B cell (primary cell): ENCODE measurements around the gene DUS4L. TPM values are rescaled to one million over a fixed set of nuclear protein-coding genes. Genes with fewer than 3 reads are reported as not detected.

Experiments used
- ATAC-seq: fragments of 200-7000 bp; cut with Tn5 transposase; one replicate; pipeline ENCODE4 v1.10.0; 2021; ENCODE audit warnings: low read depth, mild to moderate bottlenecking, moderate number of reproducible peaks, moderate library complexity
- CTCF ChIA-PET: fragments of 350-600 bp; sonication (Branson Sonifier 250); formaldehyde crosslinking; loops from one replicate; lab custom pipeline; 2021; ENCODE audit warnings: antibody characterized with exemption, inconsistent platforms; lab: Charles Lee
- POLR2A ChIA-PET: fragments of 350-600 bp; sonication (Branson Sonifier 250); formaldehyde crosslinking; loops from one replicate; lab custom pipeline; 2021; ENCODE audit warnings: antibody characterized with exemption; lab: Charles Lee
- DNase-seq: peaks from one replicate; pipeline ENCODE4 v3.0.0; 2013
- H2AFZ ChIP-seq: 2 replicates; pipeline ENCODE4 v1.6.1; 2012; ENCODE audit warnings: mild to moderate bottlenecking, low read depth, low read length; ENCODE audit not compliant: insufficient read depth, poor library complexity, severe bottlenecking
- H3K27ac ChIP-seq, 2 donors: 1 replicate in 1 of 2; 2 replicates in 1 of 2; pipeline ENCODE4 v1.5.1; 2012 to 2013; ENCODE audit warnings: low read length in 2 of 2, mild to moderate bottlenecking in 2 of 2, moderate library complexity in 1 of 2
- H3K27me3 ChIP-seq, 4 experiments: fragments of 200-600 bp in 1 of 4; sonication (generic) in 1 of 4; replicated peaks in 1 of 4; 1 replicate in 2 of 4; 2 replicates in 2 of 4; pipeline versions ENCODE4 v1.6.1 to v1.7.0; 2013 to 2016; ENCODE audit warnings: low read length in 3 of 4, mild to moderate bottlenecking in 2 of 4, mixed read lengths in 1 of 4, moderate library complexity in 1 of 4; ENCODE audit not compliant: insufficient read depth in 4 of 4, control insufficient read depth in 3 of 4; ENCODE audit errors: control extremely low read depth in 1 of 4
- H3K36me3 ChIP-seq, 2 experiments: replicated peaks in 1 of 2; 1 replicate in 1 of 2; 2 replicates in 1 of 2; pipeline versions ENCODE4 v1.6.1 to v1.7.1; 2013; ENCODE audit warnings: low read length in 1 of 2; ENCODE audit not compliant: insufficient read depth in 2 of 2, control insufficient read depth in 1 of 2; ENCODE audit errors: control extremely low read depth in 1 of 2, extremely low read depth in 1 of 2
- H3K4me1 ChIP-seq, 2 donors: fragments of 200-600 bp in 1 of 2; sonication (generic) in 1 of 2; 1 replicate in 1 of 2; 2 replicates in 1 of 2; pipeline versions ENCODE4 v1.5.1 to v1.6.1; 2013 to 2017; ENCODE audit warnings: low read length in 2 of 2; ENCODE audit not compliant: control insufficient read depth in 2 of 2, insufficient read depth in 2 of 2
- H3K4me2 ChIP-seq: replicated peaks from 2 replicates; pipeline ENCODE3; 2012; ENCODE audit warnings: mild to moderate bottlenecking, low read depth, low read length; ENCODE audit not compliant: poor library complexity, severe bottlenecking
- H3K4me3 ChIP-seq, 5 experiments: fragments of 200-600 bp in 1 of 5; sonication (generic) in 1 of 5; 1 replicate in 3 of 5; 2 replicates in 2 of 5; pipeline versions ENCODE4 v1.5.1 to v1.7.0; 2011 to 2016; ENCODE audit warnings: low read length in 4 of 5, mild to moderate bottlenecking in 4 of 5, low read depth in 2 of 5, control low read depth in 1 of 5, moderate library complexity in 1 of 5; ENCODE audit not compliant: insufficient read depth in 1 of 5; ENCODE audit errors: control extremely low read depth in 1 of 5, extremely low read depth in 1 of 5
- H3K79me2 ChIP-seq: fragments of 200-600 bp; sonication (generic); one replicate; pipeline ENCODE4 v1.6.0; 2016; ENCODE audit warnings: low read length; ENCODE audit not compliant: control insufficient read depth, insufficient read depth
- H3K9ac ChIP-seq: fragments of 200-600 bp; sonication (generic); 2 replicates; pipeline ENCODE4 v1.6.1; 2017; ENCODE audit warnings: mild to moderate bottlenecking, low read length, moderate library complexity
- H3K9me3 ChIP-seq, 3 donors: one replicate each; pipeline versions ENCODE4 v1.6.1 to v1.7.1; 2013; ENCODE audit warnings: low read length in 2 of 3; ENCODE audit not compliant: control insufficient read depth in 2 of 3, insufficient read depth in 1 of 3; ENCODE audit errors: control extremely low read depth in 1 of 3
- H4K20me1 ChIP-seq: 2 replicates; pipeline ENCODE4 v1.6.0; 2012; ENCODE audit warnings: mild to moderate bottlenecking, low read length; ENCODE audit not compliant: insufficient read depth, control insufficient read depth, poor library complexity, severe bottlenecking
- H3K27ac Mint-ChIP-seq: one replicate; pipeline ENCODE4 v1.8.0; 2021; ENCODE audit warnings: mixed read lengths
- H3K27me3 Mint-ChIP-seq: one replicate; pipeline ENCODE4 v1.8.0; 2021; ENCODE audit warnings: mixed read lengths
- H3K4me1 Mint-ChIP-seq: one replicate; pipeline ENCODE4 v1.8.0; 2021; ENCODE audit warnings: mixed read lengths
- H3K4me3 Mint-ChIP-seq: one replicate; pipeline ENCODE4 v1.8.0; 2021; ENCODE audit warnings: mixed read lengths
- H3K9me3 Mint-ChIP-seq: one replicate; pipeline ENCODE4 v1.8.0; 2022; ENCODE audit warnings: mixed read lengths; ENCODE audit not compliant: insufficient read depth
- CTCF ChIP-seq: fragments of 200-600 bp; IDR thresholded peaks from one replicate; pipeline ENCODE4 v1.8.0; 2022; ENCODE audit warnings: antibody characterized with exemption, mild to moderate bottlenecking
- EZH2 ChIP-seq: IDR thresholded peaks from 2 replicates; pipeline ENCODE4 v1.6.1; 2012; ENCODE audit warnings: borderline replicate concordance, low read depth, mild to moderate bottlenecking, moderate library complexity, low read length; ENCODE audit not compliant: insufficient read depth, poor library complexity, severe bottlenecking
- WGBS: methylation state at CpG from one replicate; pipeline ENCODE4 v1.1.5; 2013; ENCODE audit warnings: missing lambda C conversion rate; ENCODE audit not compliant: insufficient coverage; 5-methylcytosine and 5-hydroxymethylcytosine counted together
- intact Hi-C: fragments of 100-400 bp; cut with micrococcal nuclease; formaldehyde crosslinking; loops from one replicate; pipeline ENCODE4 v1.10.0; 2022
- polyA plus RNA-seq: library from polyadenylated mRNA; depleted of rRNA; stranded (reverse); fragments of >200 nt; gene quantifications from 2 replicates; pipeline ENCODE4 v1.2.3, GENCODE V29; 2012
- total RNA-seq, 2 donors: library from RNA; stranded (reverse); fragments of 120-200 nt in 1 of 2; gene quantifications; 1 replicate in 1 of 2; 2 replicates in 1 of 2; pipeline versions ENCODE4 v1.2.3 to v1.2.4, GENCODE V29; 2013 to 2022

Gene DUS4L
- total and polyA plus RNA-seq, 2 donors (not counting 1 experiment from before 2014, with no cell fraction given): 4.1 to 18.7 TPM

DNA sequence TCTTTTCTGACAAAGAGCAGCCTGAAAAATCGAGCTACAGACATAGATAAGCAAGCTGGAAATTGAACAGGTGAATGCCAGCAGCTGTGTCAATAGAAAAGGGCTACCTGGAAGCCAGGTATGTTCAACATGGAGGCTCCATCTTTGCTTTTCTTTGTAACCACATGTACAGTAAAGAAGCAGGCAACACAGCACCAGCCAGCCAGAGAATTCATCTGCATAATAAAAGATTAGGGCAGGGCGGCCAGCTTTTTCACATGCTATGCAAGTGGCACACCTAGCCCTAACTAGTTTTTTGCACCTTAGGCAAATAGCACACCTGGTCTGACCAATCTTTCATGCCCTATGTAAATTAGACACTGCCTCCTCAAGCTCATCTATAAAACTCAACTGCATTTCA lies 25.8 kb upstream of the DUS4L start:
- Histone ChIP-seq H3K9ac (no peak overlapping the region), H3K79me2 (peaks cover 52% of the 10 kb centered on the region), H3K4me1 (no peaks in the 10 kb centered on the region), H2AFZ (no peak overlapping the region), H4K20me1 (peaks cover 19% of the 10 kb centered on the region), H3K27ac (no peak overlapping the region), H3K36me3 (peaks cover 1 to 16% of the 10 kb centered on the region in 2 experiments), H3K4me2 (no peak overlapping the region), H3K4me3 (no peak overlapping the region), H3K9me3 (no peaks in the 10 kb centered on the region), H3K27me3 (no peaks in the 10 kb centered on the region)
- no peaks in the 10 kb centered on the region for H3K9me3 Mint-ChIP-seq
- POLR2A ChIA-PET: no interaction called here
- no peak overlapping the region for H3K27ac Mint-ChIP-seq
- TF ChIP-seq EZH2: no peak
- no peak for TF ChIP-seq CTCF
- H3K4me3 Mint-ChIP-seq: no peak overlapping the region
- CTCF ChIA-PET: no interaction called here
- no peak for DNase-seq
- 100% methylated on average over 2 of the region's 2 CpGs for WGBS
- H3K4me1 Mint-ChIP-seq: peaks cover 13% of the 10 kb centered on the region
- intact Hi-C loops: no loop called here
- H3K27me3 Mint-ChIP-seq: no peaks in the 10 kb centered on the region
- ATAC-seq: no peak

GRCh38 chr7:107543338-107543993 lies 20.3 kb upstream of the DUS4L start:
- ChIA-PET CTCF (no interaction called here), POLR2A (no interaction called here)
- Histone ChIP-seq H3K9me3 (peaks cover 0 to 19% (median 7%) of the 10 kb centered on the region in 3 donors), H3K4me2 (no peak overlapping the region), H3K27me3 (no peaks in the 10 kb centered on the region), H3K9ac (no peak overlapping the region), H3K79me2 (peaks cover 41% of the 10 kb centered on the region), H2AFZ (no peak overlapping the region), H3K4me1 (no peaks in the 10 kb centered on the region), H3K4me3 (no peak overlapping the region), H3K36me3 (peaks cover 6 to 52% of the 10 kb centered on the region in 2 experiments), H4K20me1 (peaks cover 9% of the 10 kb centered on the region), H3K27ac (no peak overlapping the region)
- Mint-ChIP-seq H3K27me3 (no peaks in the 10 kb centered on the region), H3K9me3 (peaks cover 6% of the 10 kb centered on the region), H3K4me3 (no peak overlapping the region), H3K4me1 (no peaks in the 10 kb centered on the region), H3K27ac (no peak overlapping the region)
- intact Hi-C loops: no loop called here
- ATAC-seq (no peak), DNase-seq (no peak)
- TF ChIP-seq EZH2 (no peak), CTCF (no peak)
- 85% methylated on average over 5 of the region's 5 CpGs for WGBS
